OCI-LY1 (cell line): ENCODE results near the gene ZNF106.

Experiments
- H2AFZ ChIP-seq: fragments of 200-600 bp; sonication (generic), shearing (Covaris generic); 2 replicates; pipeline ENCODE4 v1.6.0; 2014; ENCODE audit warnings: antibody characterized with exemption, mild to moderate bottlenecking, low read length
- H3F3A ChIP-seq: fragments of 200-600 bp; sonication (generic), shearing (Covaris generic); 2 replicates; pipeline ENCODE4 v1.6.0; 2014; ENCODE audit warnings: mild to moderate bottlenecking, antibody characterized with exemption, low read length, moderate library complexity; ENCODE audit not compliant: insufficient read depth
- H3K27ac ChIP-seq: fragments of 200-600 bp; sonication (generic); 2 replicates; pipeline ENCODE4 v1.5.1; 2014; ENCODE audit warnings: low read length, mixed run types, mild to moderate bottlenecking, low read depth; ENCODE audit not compliant: poor library complexity, severe bottlenecking
- H3K27me3 ChIP-seq: fragments of 200-600 bp; sonication (generic); 2 replicates; pipeline ENCODE4 v1.6.0; 2014; ENCODE audit warnings: antibody characterized with exemption, mild to moderate bottlenecking, low read length, moderate library complexity; ENCODE audit not compliant: insufficient read depth
- H3K36me3 ChIP-seq: fragments of 200-600 bp; sonication (generic); 2 replicates; pipeline ENCODE4 v1.6.1; 2014; ENCODE audit warnings: mild to moderate bottlenecking, antibody characterized with exemption, low read length, moderate library complexity, mixed read lengths; ENCODE audit not compliant: insufficient read depth
- H3K4me1 ChIP-seq: fragments of 200-600 bp; sonication (generic); 2 replicates; pipeline ENCODE4 v1.5.1; 2014; ENCODE audit warnings: mild to moderate bottlenecking, low read length, moderate library complexity; ENCODE audit not compliant: insufficient read depth, severe bottlenecking
- H3K4me2 ChIP-seq: fragments of 200-600 bp; sonication (generic), shearing (Covaris generic); 2 replicates; pipeline ENCODE4 v1.6.1; 2014; ENCODE audit warnings: low read length
- H3K4me3 ChIP-seq: fragments of 200-600 bp; sonication (generic); 2 replicates; pipeline ENCODE4 v1.5.1; 2014; ENCODE audit warnings: low read length, low read depth, mild to moderate bottlenecking, mixed read lengths; ENCODE audit not compliant: poor library complexity, severe bottlenecking
- H3K79me2 ChIP-seq: fragments of 200-600 bp; shearing (Covaris generic); 2 replicates; pipeline ENCODE4 v1.6.1; 2016; ENCODE audit warnings: mixed run types, low read length, mixed read lengths; ENCODE audit not compliant: insufficient read depth
- H3K9ac ChIP-seq: fragments of 200-600 bp; sonication (generic), shearing (Covaris generic); 2 replicates; pipeline ENCODE4 v1.6.1; 2014; ENCODE audit warnings: mild to moderate bottlenecking, low read length, mixed read lengths
- H3K9me2 ChIP-seq: fragments of 200-600 bp; sonication (generic), shearing (Covaris generic); 2 replicates; pipeline ENCODE4 v1.6.1; 2014; ENCODE audit warnings: low read depth, mild to moderate bottlenecking, low read length, mixed read lengths
- H3K9me3 ChIP-seq: fragments of 200-600 bp; shearing (Covaris generic); 2 replicates; pipeline ENCODE4 v1.6.1; 2014; ENCODE audit warnings: low read length, mixed read lengths
- H4K20me1 ChIP-seq: fragments of 200-600 bp; sonication (generic), shearing (Covaris generic); 2 replicates; pipeline ENCODE4 v1.6.0; 2016; ENCODE audit warnings: mild to moderate bottlenecking, low read length; ENCODE audit not compliant: insufficient read depth
- EZH2 ChIP-seq: fragments of 200-600 bp; sonication (generic), shearing (Covaris generic); IDR thresholded peaks from 2 replicates; pipeline ENCODE4 v1.8.0; 2017; ENCODE audit warnings: borderline replicate concordance, mixed run types, mild to moderate bottlenecking, antibody characterized with exemption, low read length, moderate library complexity, mixed read lengths
- TF ChIP-seq, protein P1 (sequence below): fragments of 200-600 bp; sonication (generic), shearing (Covaris generic); IDR thresholded peaks from 2 replicates; pipeline ENCODE4 v1.5.1; 2017; ENCODE audit warnings: mild to moderate bottlenecking, antibody characterized with exemption, low read length, moderate library complexity, mixed read lengths

The ZNF106 gene

DNA sequence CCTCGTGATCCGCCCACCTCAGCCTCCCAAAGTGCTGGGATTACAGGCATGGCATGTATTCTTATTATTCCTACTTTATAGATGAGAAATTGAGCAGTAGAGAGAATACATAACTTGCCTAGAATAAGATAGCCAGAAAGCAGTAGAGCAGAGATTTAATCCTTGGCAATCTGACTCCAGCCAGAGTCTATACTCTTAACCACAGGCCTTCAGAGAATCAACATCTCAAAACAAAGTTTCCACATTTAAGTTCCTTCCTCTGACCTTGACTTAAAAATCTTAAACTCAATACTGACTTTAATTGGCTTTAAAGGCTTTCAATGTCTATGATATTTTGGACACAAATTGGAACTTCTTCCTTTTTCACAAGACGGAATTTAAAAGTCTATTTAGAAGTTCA is 37.1 kb downstream of the ZNF106 start:
- no peaks in the 10 kb centered on the region for H4K20me1 ChIP-seq
- H3K4me2 ChIP-seq = no peak overlapping the region
- no peak overlapping the region for H2AFZ ChIP-seq
- no peaks in the 10 kb centered on the region for H3K9me3 ChIP-seq
- H3K9ac ChIP-seq = no peak overlapping the region
- H3K79me2 ChIP-seq = peaks cover 63% of the 10 kb centered on the region
- H3K27ac ChIP-seq = no peak overlapping the region
- no peak overlapping the region for H3K4me3 ChIP-seq
- no peaks in the 10 kb centered on the region for H3K9me2 ChIP-seq
- H3K27me3 ChIP-seq = no peaks in the 10 kb centered on the region
- H3K36me3 ChIP-seq = peaks cover 63% of the 10 kb centered on the region
- H3F3A ChIP-seq = no peaks in the 10 kb centered on the region
- peaks cover 68% of the 10 kb centered on the region for H3K4me1 ChIP-seq
- TF ChIP-seq, protein P1, sequence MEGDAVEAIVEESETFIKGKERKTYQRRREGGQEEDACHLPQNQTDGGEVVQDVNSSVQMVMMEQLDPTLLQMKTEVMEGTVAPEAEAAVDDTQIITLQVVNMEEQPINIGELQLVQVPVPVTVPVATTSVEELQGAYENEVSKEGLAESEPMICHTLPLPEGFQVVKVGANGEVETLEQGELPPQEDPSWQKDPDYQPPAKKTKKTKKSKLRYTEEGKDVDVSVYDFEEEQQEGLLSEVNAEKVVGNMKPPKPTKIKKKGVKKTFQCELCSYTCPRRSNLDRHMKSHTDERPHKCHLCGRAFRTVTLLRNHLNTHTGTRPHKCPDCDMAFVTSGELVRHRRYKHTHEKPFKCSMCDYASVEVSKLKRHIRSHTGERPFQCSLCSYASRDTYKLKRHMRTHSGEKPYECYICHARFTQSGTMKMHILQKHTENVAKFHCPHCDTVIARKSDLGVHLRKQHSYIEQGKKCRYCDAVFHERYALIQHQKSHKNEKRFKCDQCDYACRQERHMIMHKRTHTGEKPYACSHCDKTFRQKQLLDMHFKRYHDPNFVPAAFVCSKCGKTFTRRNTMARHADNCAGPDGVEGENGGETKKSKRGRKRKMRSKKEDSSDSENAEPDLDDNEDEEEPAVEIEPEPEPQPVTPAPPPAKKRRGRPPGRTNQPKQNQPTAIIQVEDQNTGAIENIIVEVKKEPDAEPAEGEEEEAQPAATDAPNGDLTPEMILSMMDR = no peak
- no peak for TF ChIP-seq EZH2

DNA sequence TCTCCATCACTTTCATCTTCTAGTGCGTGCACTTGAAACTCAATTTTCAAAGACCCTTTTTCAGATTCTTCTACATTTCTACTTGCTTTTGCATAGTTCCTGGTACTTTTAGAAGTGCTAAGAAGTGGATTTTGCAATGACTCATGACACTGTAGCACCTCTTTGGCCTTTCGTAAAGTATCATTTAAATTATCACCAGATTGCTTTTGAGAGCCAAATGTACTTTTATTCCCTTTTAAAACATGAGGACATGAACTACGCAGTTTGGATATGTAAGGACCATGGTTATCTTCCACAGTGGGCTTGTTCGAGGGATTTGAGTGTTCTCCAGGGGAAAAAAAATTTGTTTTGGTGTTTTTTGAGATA is 40.5 kb downstream of the ZNF106 start:
- H3K36me3 ChIP-seq = peaks cover 95% of the 10 kb centered on the region
- H3K27me3 ChIP-seq = no peaks in the 10 kb centered on the region
- TF ChIP-seq, protein P1 = no peak
- no peak for TF ChIP-seq EZH2

DNA sequence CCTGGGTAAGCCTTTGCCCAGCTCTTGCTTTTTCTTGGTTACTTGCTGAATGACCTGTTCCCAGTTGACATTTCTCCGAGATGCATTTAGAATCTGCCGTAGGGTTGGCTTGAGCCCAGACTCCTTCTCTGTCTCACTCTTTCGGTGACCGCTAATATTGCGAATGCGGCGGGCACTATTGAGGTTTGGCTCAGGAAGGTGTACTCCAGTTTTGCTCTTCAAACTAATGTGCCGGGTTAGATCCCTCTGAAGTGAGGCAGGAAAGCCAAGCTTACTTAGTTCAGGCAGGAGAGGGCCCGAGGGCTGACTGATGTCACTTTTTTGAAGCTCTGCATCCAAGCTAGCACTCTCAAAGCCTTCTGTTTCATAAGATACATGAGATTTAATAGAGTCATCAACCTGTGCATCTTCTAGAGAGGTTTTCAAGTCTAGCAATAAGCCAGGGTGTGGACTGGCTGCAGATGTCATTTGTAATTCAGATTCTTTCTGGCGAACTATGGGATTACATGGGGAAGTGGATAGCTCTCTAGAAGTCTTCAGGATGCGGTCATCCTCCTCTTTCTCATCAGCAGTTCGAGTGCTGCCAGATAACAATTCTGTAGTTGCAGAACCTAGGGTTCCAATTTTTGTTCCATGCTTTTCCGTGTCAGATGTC is 41.0 kb downstream of the ZNF106 start:
- no peak for TF ChIP-seq EZH2
- TF ChIP-seq, protein P1 = no peak
- Histone ChIP-seq H3K4me3 (no peak overlapping the region), H3K36me3 (peaks cover 97% of the 10 kb centered on the region), H4K20me1 (no peaks in the 10 kb centered on the region), H3K79me2 (peaks cover 48% of the 10 kb centered on the region), H3K9me2 (no peaks in the 10 kb centered on the region), H3K27ac (no peak overlapping the region), H2AFZ (no peak overlapping the region), H3K4me1 (peaks cover 31% of the 10 kb centered on the region), H3K9me3 (no peaks in the 10 kb centered on the region), H3K27me3 (no peaks in the 10 kb centered on the region), H3K9ac (no peak overlapping the region), H3F3A (no peaks in the 10 kb centered on the region), H3K4me2 (peak overlapping the region; percentile 33; the same call in 1 of the 2 replicates)

More for the DNA sequence above, 40.5 kb downstream of the ZNF106 start:
- Histone ChIP-seq H3K4me3 (no peak overlapping the region), H4K20me1 (no peaks in the 10 kb centered on the region), H3K9ac (no peak overlapping the region), H3K9me2 (no peaks in the 10 kb centered on the region), H3K4me2 (no peak overlapping the region), H3K9me3 (no peaks in the 10 kb centered on the region), H3K79me2 (peaks cover 53% of the 10 kb centered on the region), H2AFZ (no peak overlapping the region), H3K27ac (no peak overlapping the region), H3K4me1 (peaks cover 36% of the 10 kb centered on the region), H3F3A (no peaks in the 10 kb centered on the region)
